Natural killer cell (primary cell): ENCODE measurements around the gene CTNNA2. TPM values are rescaled to one million over a fixed set of nuclear protein-coding genes. Genes with fewer than 3 reads are reported as not detected.

ENCODE experiments used
- ATAC-seq, 3 donors: fragments of 150-1000 bp in 2 of 3; fragments of 200-7000 bp in 1 of 3; cut with Tn5 transposase; 1 replicate in 1 of 3; 2 replicates in 2 of 3; pipeline ENCODE4 v1.10.0; 2021; ENCODE audit warnings: mild to moderate bottlenecking in 2 of 3, moderate library complexity in 2 of 3
- DNase-seq, 2 donors: peaks; one replicate each; pipeline versions ENCODE4 v3.0.0 to v3.0.0-alpha.2; 2013 to 2021; ENCODE audit warnings: mixed read lengths in 1 of 2
- H3K27ac ChIP-seq: one replicate; pipeline ENCODE4 v1.5.1; 2013; ENCODE audit warnings: mild to moderate bottlenecking, low read length
- H3K27me3 ChIP-seq: one replicate; pipeline ENCODE4 v1.6.1; 2013; ENCODE audit warnings: low read length; ENCODE audit not compliant: control insufficient read depth, insufficient read depth
- H3K36me3 ChIP-seq: one replicate; pipeline ENCODE4 v1.6.1; 2013; ENCODE audit warnings: low read length; ENCODE audit not compliant: control insufficient read depth, insufficient read depth
- H3K4me1 ChIP-seq: one replicate; pipeline ENCODE4 v1.6.1; 2013; ENCODE audit warnings: low read length; ENCODE audit not compliant: control insufficient read depth, insufficient read depth
- H3K4me3 ChIP-seq: one replicate; pipeline ENCODE4 v1.5.1; 2013; ENCODE audit warnings: low read length
- H3K9me3 ChIP-seq: one replicate; pipeline ENCODE4 v1.6.1; 2013; ENCODE audit warnings: low read length; ENCODE audit not compliant: control insufficient read depth, insufficient read depth
- H3K27ac Mint-ChIP-seq, 2 donors: one replicate each; pipeline ENCODE4 v1.8.0; 2022; ENCODE audit warnings: mild to moderate bottlenecking in 2 of 2, mixed read lengths in 2 of 2, moderate library complexity in 1 of 2
- H3K27me3 Mint-ChIP-seq, 2 donors: one replicate each; pipeline ENCODE4 v1.8.0; 2022; ENCODE audit warnings: low read depth in 2 of 2, mixed read lengths in 2 of 2
- H3K36me3 Mint-ChIP-seq: one replicate; pipeline ENCODE4 v1.8.0; 2022; ENCODE audit warnings: mixed read lengths
- H3K4me1 Mint-ChIP-seq, 2 donors: one replicate each; pipeline ENCODE4 v1.8.0; 2022; ENCODE audit warnings: mixed read lengths in 2 of 2
- H3K4me3 Mint-ChIP-seq: one replicate; pipeline ENCODE4 v1.8.0; 2022; ENCODE audit warnings: mild to moderate bottlenecking, moderate library complexity, mixed read lengths
- H3K9me3 Mint-ChIP-seq, 2 donors: one replicate each; pipeline ENCODE4 v1.8.0; 2022; ENCODE audit warnings: mixed read lengths in 2 of 2
- whole genome bisulfite sequencing: methylation state at CpG from one replicate; pipeline ENCODE4 v1.1.7; 2013; ENCODE audit warnings: missing lambda C conversion rate; ENCODE audit not compliant: insufficient coverage; 5-methylcytosine and 5-hydroxymethylcytosine counted together
- intact Hi-C: fragments of 100-400 bp; cut with micrococcal nuclease; formaldehyde crosslinking; loops from one replicate; pipeline ENCODE4 v1.14.2; 2022
- total RNA-seq, 4 donors: library from RNA; stranded (reverse); fragments of 120-200 nt in 1 of 4; gene quantifications; one replicate each; pipeline versions ENCODE4 v1.2.3 to v1.2.4, GENCODE V29; 2013 to 2022
- TF ChIP-seq, protein P1 (sequence below): fragments of 200-600 bp; IDR thresholded peaks from one replicate; pipeline ENCODE4 v1.8.0; 2022; ENCODE audit warnings: antibody characterized with exemption

The CTNNA2 gene
- total RNA-seq, 3 donors from 2014 or later (not counting 1 experiment from before 2014, with no cell fraction given) = not detected

DNA sequence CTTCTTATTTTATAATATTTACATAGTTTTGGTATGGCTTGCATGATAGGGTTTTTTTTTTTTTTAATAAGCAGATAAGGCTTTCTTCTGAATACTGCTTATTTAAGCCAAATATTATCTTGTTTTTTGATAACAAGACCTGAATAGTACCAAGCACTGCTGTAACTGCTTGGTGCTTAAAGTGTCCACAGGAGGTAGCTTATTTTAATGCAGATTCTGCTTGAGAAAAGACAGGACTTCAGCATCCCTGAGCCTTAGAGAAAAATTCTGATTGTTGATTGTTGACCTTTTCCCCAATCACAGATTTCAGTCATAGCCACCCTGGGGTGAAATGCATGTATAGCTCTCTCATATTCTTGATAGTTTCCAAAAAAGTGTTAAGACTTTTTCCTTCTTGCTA is 336.4 kb downstream of the CTNNA2 start:
- H3K27ac ChIP-seq = no peak overlapping the region
- no peaks in the 10 kb centered on the region for H3K27me3 ChIP-seq
- TF ChIP-seq, protein P1, sequence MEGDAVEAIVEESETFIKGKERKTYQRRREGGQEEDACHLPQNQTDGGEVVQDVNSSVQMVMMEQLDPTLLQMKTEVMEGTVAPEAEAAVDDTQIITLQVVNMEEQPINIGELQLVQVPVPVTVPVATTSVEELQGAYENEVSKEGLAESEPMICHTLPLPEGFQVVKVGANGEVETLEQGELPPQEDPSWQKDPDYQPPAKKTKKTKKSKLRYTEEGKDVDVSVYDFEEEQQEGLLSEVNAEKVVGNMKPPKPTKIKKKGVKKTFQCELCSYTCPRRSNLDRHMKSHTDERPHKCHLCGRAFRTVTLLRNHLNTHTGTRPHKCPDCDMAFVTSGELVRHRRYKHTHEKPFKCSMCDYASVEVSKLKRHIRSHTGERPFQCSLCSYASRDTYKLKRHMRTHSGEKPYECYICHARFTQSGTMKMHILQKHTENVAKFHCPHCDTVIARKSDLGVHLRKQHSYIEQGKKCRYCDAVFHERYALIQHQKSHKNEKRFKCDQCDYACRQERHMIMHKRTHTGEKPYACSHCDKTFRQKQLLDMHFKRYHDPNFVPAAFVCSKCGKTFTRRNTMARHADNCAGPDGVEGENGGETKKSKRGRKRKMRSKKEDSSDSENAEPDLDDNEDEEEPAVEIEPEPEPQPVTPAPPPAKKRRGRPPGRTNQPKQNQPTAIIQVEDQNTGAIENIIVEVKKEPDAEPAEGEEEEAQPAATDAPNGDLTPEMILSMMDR = no peak
- Mint-ChIP-seq H3K9me3 (peaks cover 5 to 6% of the 10 kb centered on the region in 2 donors), H3K4me1 (no peaks in the 10 kb centered on the region), H3K4me3 (no peak overlapping the region), H3K27me3 (no peaks in the 10 kb centered on the region), H3K27ac (no peak overlapping the region), H3K36me3 (no peaks in the 10 kb centered on the region)
- no peak overlapping the region for H3K4me3 ChIP-seq
- ATAC-seq (no peak), DNase-seq (no peak)
- H3K4me1 ChIP-seq = no peaks in the 10 kb centered on the region
- H3K36me3 ChIP-seq = no peaks in the 10 kb centered on the region
- no peaks in the 10 kb centered on the region for H3K9me3 ChIP-seq
- intact Hi-C loops = no loop called here

DNA sequence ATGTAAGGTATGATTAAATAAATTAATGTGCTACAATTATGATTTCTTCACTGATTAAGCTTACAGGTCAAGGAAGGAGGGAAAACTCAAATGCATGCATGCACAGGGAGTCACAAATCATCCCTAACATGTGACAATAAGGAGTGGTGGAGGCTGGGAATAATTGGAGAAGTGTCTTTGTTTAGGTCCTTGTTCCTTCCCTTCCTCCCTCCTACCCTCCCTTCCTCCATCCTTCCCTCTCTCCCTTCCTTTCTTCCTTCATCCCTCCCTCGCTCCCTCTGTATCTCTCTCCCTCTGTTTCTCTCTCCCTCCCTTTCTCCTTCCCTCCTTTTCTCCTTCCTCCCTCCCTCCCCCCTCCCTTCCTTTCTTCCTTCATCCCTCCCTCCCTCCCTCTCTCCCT is 337.1 kb downstream of the CTNNA2 start:
- TF ChIP-seq, protein P1 = no peak
- no peak for ATAC-seq
- Mint-ChIP-seq H3K27me3 (no peaks in the 10 kb centered on the region), H3K4me3 (no peak overlapping the region), H3K9me3 (peaks cover 5 to 8% of the 10 kb centered on the region in 2 donors), H3K4me1 (no peaks in the 10 kb centered on the region), H3K27ac (no peak overlapping the region), H3K36me3 (no peaks in the 10 kb centered on the region)
- Histone ChIP-seq H3K27ac (no peak overlapping the region), H3K27me3 (no peaks in the 10 kb centered on the region), H3K4me1 (no peaks in the 10 kb centered on the region), H3K4me3 (no peak overlapping the region), H3K9me3 (no peaks in the 10 kb centered on the region), H3K36me3 (no peaks in the 10 kb centered on the region)
- DNase-seq = no peak
- intact Hi-C loops = no loop called here
- WGBS = 84% methylated on average over 1 of the region's 1 CpG

DNA sequence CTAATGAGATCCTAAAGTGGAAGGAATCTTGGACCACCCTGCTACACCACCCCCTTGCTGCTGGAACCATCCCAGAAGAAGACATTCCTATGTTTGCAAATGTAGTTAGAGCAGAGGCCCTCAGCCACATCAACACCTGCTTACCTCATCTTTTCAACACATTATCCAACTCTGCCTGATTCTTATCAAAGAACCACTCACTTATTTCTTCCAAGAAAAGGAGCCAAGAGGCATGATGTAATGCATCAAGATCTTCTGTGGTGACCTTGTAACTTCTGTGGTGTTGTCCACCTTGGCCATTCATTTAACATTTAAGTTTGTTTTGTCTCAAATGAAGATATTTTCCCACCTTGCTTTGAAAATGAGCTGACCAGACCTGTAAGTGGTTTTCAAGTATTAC is 338.1 kb downstream of the CTNNA2 start:
- H3K27me3 ChIP-seq = no peaks in the 10 kb centered on the region
- intact Hi-C loops = no loop called here
- no peaks in the 10 kb centered on the region for H3K4me1 ChIP-seq
- Mint-ChIP-seq H3K36me3 (no peaks in the 10 kb centered on the region), H3K4me3 (no peak overlapping the region), H3K9me3 (peaks cover 8 to 13% of the 10 kb centered on the region in 2 donors), H3K27ac (no peak overlapping the region), H3K4me1 (no peaks in the 10 kb centered on the region), H3K27me3 (no peaks in the 10 kb centered on the region)
- no peaks in the 10 kb centered on the region for H3K36me3 ChIP-seq
- ATAC-seq (no peak), DNase-seq (no peak)
- H3K9me3 ChIP-seq = no peaks in the 10 kb centered on the region
- H3K27ac ChIP-seq = no peak overlapping the region
- no peak overlapping the region for H3K4me3 ChIP-seq
- TF ChIP-seq, protein P1 = no peak

DNA sequence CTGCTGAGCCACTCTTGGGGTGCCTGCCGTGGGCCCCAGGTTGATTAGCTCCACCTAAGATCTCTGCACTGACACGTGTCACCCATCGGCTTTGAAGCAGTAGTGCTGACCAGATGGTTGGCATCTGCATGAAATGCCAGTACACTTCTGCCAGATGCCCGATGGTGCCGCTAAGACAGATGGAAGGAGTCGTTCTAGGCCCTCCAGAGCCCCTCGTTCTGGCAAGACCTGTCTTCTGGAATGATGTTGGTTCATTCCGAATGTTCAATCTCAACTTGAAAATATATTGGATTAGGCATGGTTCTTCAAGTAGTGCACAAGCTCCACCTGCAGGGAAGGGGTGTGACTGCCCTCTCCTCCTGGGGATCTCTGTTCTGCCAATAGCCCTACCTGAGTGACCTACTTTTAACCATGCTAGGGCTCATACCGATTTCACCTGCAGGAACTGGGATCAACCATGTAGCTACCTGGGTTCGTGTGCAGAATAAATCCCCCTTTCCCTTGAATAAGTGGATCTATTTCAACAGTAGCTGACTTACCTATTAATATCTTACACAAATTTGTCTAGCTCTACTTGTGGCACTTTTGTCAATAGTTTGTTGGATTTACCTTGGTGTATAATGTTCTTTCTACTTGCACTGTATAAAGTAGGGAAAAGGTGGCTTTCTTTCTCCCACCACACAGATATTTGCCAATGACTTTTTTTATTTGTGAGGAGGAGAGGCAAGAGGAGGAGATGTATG is 342.6 kb downstream of the CTNNA2 start:
- Histone ChIP-seq H3K4me3 (no peak overlapping the region), H3K9me3 (no peaks in the 10 kb centered on the region), H3K36me3 (no peaks in the 10 kb centered on the region), H3K4me1 (no peaks in the 10 kb centered on the region), H3K27ac (no peak overlapping the region), H3K27me3 (no peaks in the 10 kb centered on the region)
- Mint-ChIP-seq H3K9me3 (peaks cover 3 to 14% of the 10 kb centered on the region in 2 donors), H3K4me1 (no peaks in the 10 kb centered on the region), H3K27ac (no peak overlapping the region), H3K27me3 (no peaks in the 10 kb centered on the region), H3K4me3 (no peak overlapping the region), H3K36me3 (no peaks in the 10 kb centered on the region)
- ATAC-seq (no peak), DNase-seq (no peak)
- WGBS = 69% methylated on average over 10 of the region's 10 CpGs
- TF ChIP-seq, protein P1 = no peak
- intact Hi-C loops = no loop called here
